MCF 10A (cell line): ENCODE data around the gene ROCK2. TPM values are rescaled to one million over a fixed set of nuclear protein-coding genes. Genes with fewer than 3 reads are reported as not detected.
"Not testable (repeated sequence)": the region's sequence is repeated elsewhere in the genome, so short reads cannot be mapped to it uniquely, and the experiment has no call there.

ENCODE experiments used
- BruUV-seq: library from RNA; stranded (reverse); fragments of 400-500 nt; replicated peaks from 2 replicates; lab custom pipeline; 2021; lab: Mats Ljungman, UMichigan
- CTCF ChIA-PET: fragments of 300-600 bp; sonication (Branson Sonifier 250); formaldehyde crosslinking; extraction: SDS; loops from one replicate; lab custom pipeline; 2021; ENCODE audit warnings: antibody characterized with exemption, inconsistent platforms; lab: Yijun Ruan, JAX
- POLR2A ChIA-PET: fragments of 300-600, 350-650 bp; sonication (Branson Sonifier 250); formaldehyde crosslinking; extraction: SDS; loops from one replicate; lab custom pipeline; 2020; ENCODE audit warnings: antibody characterized with exemption, inconsistent platforms; lab: Yijun Ruan, JAX
- DNase-seq: peaks from one replicate; pipeline ENCODE4 v3.0.0-alpha.2; 2018; ENCODE audit not compliant: unreplicated experiment
- H3K27ac Mint-ChIP-seq: one replicate; pipeline ENCODE4 v1.8.0; 2022; ENCODE audit warnings: mild to moderate bottlenecking, low read depth, mixed read lengths; ENCODE audit not compliant: unreplicated experiment
- H3K27me3 Mint-ChIP-seq: one replicate; pipeline ENCODE4 v1.8.0; 2022; ENCODE audit warnings: mixed read lengths; ENCODE audit not compliant: insufficient read depth, unreplicated experiment
- H3K36me3 Mint-ChIP-seq: one replicate; pipeline ENCODE4 v1.8.0; 2022; ENCODE audit warnings: mild to moderate bottlenecking, moderate library complexity, mixed read lengths; ENCODE audit not compliant: insufficient read depth, unreplicated experiment
- H3K4me1 Mint-ChIP-seq: one replicate; pipeline ENCODE4 v1.8.0; 2022; ENCODE audit warnings: mixed read lengths; ENCODE audit not compliant: insufficient read depth, unreplicated experiment
- H3K4me3 Mint-ChIP-seq: one replicate; pipeline ENCODE4 v1.8.0; 2022; ENCODE audit warnings: mild to moderate bottlenecking, moderate library complexity, mixed read lengths; ENCODE audit not compliant: unreplicated experiment
- H3K9me3 Mint-ChIP-seq: one replicate; pipeline ENCODE4 v1.8.0; 2022; ENCODE audit warnings: mixed read lengths; ENCODE audit not compliant: unreplicated experiment
- intact Hi-C: fragments of 100-400 bp; cut with micrococcal nuclease; formaldehyde crosslinking; loops from 2 replicates; pipeline ENCODE4 v1.14.1; 2022
- total RNA-seq: library from RNA; stranded (reverse); gene quantifications from 2 replicates; pipeline ENCODE4 v1.2.3, GENCODE V29; 2022
- TF ChIP-seq, protein P1 (sequence below): fragments of 200-600 bp; IDR thresholded peaks from one replicate; pipeline ENCODE4 v1.8.0; 2022; ENCODE audit warnings: antibody characterized with exemption, mild to moderate bottlenecking; ENCODE audit not compliant: unreplicated experiment

ROCK2 gene
- total RNA-seq, 1 experiment from 2014 or later, result 40.7 TPM

DNA sequence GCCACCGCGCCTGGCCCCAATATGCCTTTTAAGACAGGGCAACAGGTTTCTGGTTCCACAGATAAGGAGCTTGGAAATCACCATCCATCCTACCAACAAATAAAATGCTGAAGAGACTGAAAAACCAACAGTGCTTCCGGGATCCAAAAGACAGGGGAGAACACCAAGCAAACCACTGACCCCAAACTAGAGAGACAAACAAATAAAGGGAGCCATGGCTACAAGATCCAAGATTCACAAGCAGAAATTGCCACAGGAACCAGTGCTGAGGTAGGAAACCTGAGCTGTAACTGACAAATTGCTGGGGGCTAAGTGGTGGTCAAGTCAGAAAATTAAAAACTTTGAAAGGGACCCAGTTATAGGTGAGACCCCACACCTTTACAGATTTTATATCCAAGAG lies 76.5 kb downstream of the ROCK2 start:
- no peaks in the 10 kb centered on the region for H3K4me1 Mint-ChIP-seq
- no peak for DNase-seq
- peak overlapping the region; percentile 37 for H3K27ac Mint-ChIP-seq
- H3K4me3 Mint-ChIP-seq, result no peak overlapping the region
- POLR2A ChIA-PET, result no interaction called here
- TF ChIP-seq, protein P1, sequence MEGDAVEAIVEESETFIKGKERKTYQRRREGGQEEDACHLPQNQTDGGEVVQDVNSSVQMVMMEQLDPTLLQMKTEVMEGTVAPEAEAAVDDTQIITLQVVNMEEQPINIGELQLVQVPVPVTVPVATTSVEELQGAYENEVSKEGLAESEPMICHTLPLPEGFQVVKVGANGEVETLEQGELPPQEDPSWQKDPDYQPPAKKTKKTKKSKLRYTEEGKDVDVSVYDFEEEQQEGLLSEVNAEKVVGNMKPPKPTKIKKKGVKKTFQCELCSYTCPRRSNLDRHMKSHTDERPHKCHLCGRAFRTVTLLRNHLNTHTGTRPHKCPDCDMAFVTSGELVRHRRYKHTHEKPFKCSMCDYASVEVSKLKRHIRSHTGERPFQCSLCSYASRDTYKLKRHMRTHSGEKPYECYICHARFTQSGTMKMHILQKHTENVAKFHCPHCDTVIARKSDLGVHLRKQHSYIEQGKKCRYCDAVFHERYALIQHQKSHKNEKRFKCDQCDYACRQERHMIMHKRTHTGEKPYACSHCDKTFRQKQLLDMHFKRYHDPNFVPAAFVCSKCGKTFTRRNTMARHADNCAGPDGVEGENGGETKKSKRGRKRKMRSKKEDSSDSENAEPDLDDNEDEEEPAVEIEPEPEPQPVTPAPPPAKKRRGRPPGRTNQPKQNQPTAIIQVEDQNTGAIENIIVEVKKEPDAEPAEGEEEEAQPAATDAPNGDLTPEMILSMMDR, result no peak
- intact Hi-C loops, result no loop called here
- no peaks in the 10 kb centered on the region for H3K9me3 Mint-ChIP-seq
- BruUV-seq, result no TSS peak
- CTCF ChIA-PET, result interaction anchor here (0.7 kb wide), 1 partner anchor 111 kb away, joined by 3 read pairs; no protein-coding TSS in a partner anchor
- peaks cover 25% of the 10 kb centered on the region for H3K36me3 Mint-ChIP-seq
- no peaks in the 10 kb centered on the region for H3K27me3 Mint-ChIP-seq

DNA sequence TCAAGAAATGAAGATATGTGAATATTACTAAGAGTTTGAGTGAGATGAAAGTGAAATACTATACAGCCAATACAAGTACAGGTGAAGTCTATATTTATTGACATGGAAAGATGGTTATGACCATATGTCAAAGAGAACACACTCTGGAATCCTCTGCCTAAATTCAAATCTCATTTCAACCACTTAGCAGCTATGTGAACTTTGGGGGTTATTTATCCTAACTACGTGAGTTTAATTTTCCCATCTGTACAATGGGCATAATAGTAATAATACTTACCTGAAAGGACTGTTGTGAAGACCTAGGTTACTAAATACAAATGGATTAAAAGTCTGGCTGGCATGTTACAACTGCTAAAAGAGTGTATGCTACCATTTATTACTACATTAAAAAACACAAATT lies 79.6 kb downstream of the ROCK2 start:
- Mint-ChIP-seq H3K27me3 (no peaks in the 10 kb centered on the region), H3K4me3 (no peak overlapping the region), H3K9me3 (no peaks in the 10 kb centered on the region), H3K4me1 (no peaks in the 10 kb centered on the region), H3K36me3 (peaks cover 9% of the 10 kb centered on the region), H3K27ac (no peak overlapping the region)
- no TSS peak for BruUV-seq
- intact Hi-C loops, result no loop called here
- DNase-seq, result no peak
- ChIA-PET CTCF (interaction anchor here (0.6 kb wide), 1 partner anchor 11 kb away, joined by 3 read pairs; no protein-coding TSS in a partner anchor), POLR2A (no interaction called here)
- TF ChIP-seq, protein P1, result no peak

DNA sequence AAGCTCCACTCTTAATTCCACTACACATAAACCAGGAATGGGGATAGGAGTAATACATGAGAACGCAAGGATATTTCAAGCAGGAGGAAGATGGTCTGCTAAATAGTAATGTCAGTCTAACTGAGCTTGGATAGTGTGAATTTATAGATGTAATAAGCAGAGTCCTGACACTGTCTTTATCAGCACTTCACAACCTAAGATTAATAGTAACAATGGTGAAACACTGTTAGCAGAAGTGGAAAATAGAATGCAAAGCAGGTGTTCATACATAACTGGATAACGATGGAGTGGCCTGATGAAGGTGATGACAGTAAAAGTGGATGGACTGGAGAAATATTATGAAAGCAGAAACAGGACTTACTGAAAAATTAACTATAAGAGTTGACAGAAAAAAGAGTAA lies 80.4 kb downstream of the ROCK2 start:
- Mint-ChIP-seq H3K27ac (no peak overlapping the region), H3K27me3 (no peaks in the 10 kb centered on the region), H3K4me3 (no peak overlapping the region), H3K36me3 (peaks cover 5% of the 10 kb centered on the region), H3K4me1 (no peaks in the 10 kb centered on the region), H3K9me3 (no peaks in the 10 kb centered on the region)
- no peak for DNase-seq
- ChIA-PET POLR2A (no interaction called here), CTCF (no interaction called here)
- intact Hi-C loops, result no loop called here
- TF ChIP-seq, protein P1, result no peak
- BruUV-seq, result no TSS peak

DNA sequence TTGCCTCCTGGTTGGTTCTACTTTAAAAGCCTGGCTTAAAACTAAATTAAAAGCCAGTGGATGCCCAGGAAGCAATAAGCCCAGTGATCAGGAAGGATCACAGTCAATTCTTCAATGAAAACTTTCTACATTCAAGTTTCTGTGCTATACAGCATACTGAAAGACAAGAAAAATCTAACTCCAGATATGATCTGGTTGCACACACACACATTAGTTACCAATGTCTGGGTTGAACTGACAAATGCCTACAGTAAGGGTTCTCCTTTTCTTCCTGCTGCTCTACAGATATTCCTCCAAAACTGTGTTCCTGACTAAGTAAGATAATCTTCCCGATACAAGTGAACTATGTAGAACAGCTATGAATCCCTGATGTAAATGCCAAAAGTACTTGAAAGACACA lies 81.3 kb downstream of the ROCK2 start:
- Mint-ChIP-seq H3K4me3 (no peak overlapping the region), H3K9me3 (no peaks in the 10 kb centered on the region), H3K27ac (no peak overlapping the region), H3K4me1 (no peaks in the 10 kb centered on the region), H3K36me3 (peaks cover 6% of the 10 kb centered on the region), H3K27me3 (no peaks in the 10 kb centered on the region)
- no TSS peak for BruUV-seq
- TF ChIP-seq, protein P1, result no peak
- CTCF ChIA-PET, result no interaction called here
- no peak for DNase-seq
- POLR2A ChIA-PET, result interaction anchor here (1.1 kb wide), 1 partner anchor 9 kb away, joined by 4 read pairs; no protein-coding TSS in a partner anchor
- intact Hi-C loops, result no loop called here

DNA sequence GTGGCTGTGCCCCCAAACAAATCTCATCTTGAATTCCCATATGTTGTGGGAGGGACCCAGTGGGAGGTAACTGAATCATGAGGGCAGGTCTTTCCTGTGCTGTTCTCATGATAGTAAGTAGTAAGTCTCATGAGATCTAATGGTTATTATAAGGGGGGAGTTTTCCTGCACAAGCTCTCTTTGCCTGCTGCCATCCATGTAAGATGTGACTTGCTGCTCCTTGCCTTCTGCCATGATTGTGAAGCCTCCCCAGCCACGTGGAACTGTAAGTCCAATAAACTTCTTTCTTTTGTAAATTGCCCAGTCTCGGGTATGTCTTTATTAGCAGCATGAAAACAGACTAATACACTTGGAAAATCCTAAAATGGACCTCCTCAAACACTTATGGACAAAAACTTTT lies 82.0 kb downstream of the ROCK2 start:
- ChIA-PET POLR2A (interaction anchor here (1.1 to 1.5 kb wide), 2 partner anchors 10 to 83 kb away, joined by 4 to 7 read pairs; partner anchors contain the start of gene ROCK2), CTCF (interaction anchor here (0.8 to 0.9 kb wide), 2 partner anchors 12 to 60 kb away, joined by 3 read pairs; no protein-coding TSS in a partner anchor)
- H3K4me1 Mint-ChIP-seq, H3K27ac Mint-ChIP-seq, H3K9me3 Mint-ChIP-seq, intact Hi-C loops, H3K36me3 Mint-ChIP-seq, DNase-seq, H3K4me3 Mint-ChIP-seq, H3K27me3 Mint-ChIP-seq, BruUV-seq: not testable (repeated sequence)

DNA sequence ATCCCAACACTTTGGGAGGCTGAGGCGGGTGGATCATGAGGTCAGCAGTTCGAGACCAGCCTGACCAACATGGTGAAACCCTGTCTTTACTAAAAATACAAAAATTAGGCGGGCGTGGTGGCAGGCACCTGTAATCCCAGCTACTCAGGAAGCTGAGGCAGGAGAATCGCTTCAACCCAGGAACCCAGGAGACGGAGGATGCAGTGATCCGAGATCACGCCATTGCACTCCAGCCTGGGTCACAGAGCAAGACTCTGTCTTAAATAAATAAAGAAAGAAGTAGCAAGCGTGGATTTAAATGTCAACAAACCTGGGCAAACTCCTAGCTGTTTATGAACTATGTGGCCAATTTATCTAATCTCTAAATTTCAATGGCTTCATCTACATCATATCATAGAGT lies 82.9 kb downstream of the ROCK2 start:
- H3K36me3 Mint-ChIP-seq, H3K4me3 Mint-ChIP-seq, BruUV-seq, H3K27me3 Mint-ChIP-seq, H3K4me1 Mint-ChIP-seq, H3K9me3 Mint-ChIP-seq, DNase-seq, intact Hi-C loops, H3K27ac Mint-ChIP-seq: not testable (repeated sequence)
- POLR2A ChIA-PET, result interaction anchor here (1.5 kb wide), 1 partner anchor 83 kb away, joined by 7 read pairs; the partner anchor contains the start of gene ROCK2
- CTCF ChIA-PET, result interaction anchor here (0.8 to 1.1 kb wide), 3 partner anchors 13 to 61 kb away, joined by 3 read pairs; no protein-coding TSS in a partner anchor
